Measurements from ENCODE around the gene SPDYE6. TPM values are rescaled to one million over a fixed set of nuclear protein-coding genes. Genes with fewer than 3 reads are reported as not detected.

SPDYE6 gene
- total and polyA plus RNA-seq, 2 of the 4 experiments (the other 2 are of a cell fraction): not detected

DNA sequence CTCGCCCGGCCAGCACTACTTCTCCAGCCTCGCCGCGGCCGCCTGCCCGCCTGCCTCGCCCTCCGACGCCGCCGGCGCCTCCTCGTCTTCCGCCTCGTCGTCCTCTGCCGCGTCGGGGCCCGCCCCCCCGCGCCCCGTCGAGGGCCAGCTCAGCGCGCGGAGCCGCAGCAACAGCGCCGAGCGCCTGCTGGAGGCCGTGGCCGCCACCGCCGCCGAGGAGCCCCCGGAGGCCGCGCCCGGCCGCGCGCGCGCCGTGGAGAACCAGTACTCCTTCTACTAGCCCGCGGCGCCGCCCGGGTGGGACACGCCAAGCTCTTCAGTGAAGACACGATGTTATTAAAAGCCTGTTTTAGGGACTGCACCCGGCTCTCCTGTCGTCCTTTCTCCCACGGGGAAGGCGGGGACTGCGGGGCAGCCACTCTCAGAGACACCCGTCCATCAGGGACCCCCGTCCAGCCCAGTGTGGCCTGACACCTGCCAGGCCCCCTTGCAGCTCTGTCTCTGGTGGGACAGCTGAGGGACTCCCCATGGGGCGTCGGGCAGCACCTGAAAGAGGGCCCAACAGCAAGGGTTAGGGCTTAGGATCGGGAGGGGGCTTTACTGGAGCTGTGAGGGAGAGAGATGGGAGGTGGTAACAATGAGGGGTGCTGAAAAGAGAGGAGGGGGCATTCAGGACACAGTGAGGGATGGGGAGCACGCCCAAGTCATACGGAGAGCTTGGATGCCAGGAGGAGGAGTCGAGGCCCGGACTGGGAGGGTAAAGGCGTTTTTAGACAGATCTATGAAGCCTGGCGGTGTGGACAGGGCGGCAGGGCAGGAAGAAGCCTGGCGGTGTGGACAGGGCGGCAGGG lies 34.7 kb downstream of the SPDYE6 start (continued):
- TF ChIP-seq ELK1 (IDR thresholded peaks at IDR 0.05; ENCODE audit: borderline replicate concordance, low read depth, low read length): no peak

- no peaks in the 10 kb centered on the region for H3K9me3 ChIP-seq (ENCODE audit: control insufficient read depth, insufficient read depth, low read length)
- H2BK15ac ChIP-seq (ENCODE audit: low read depth, low read length): no peak overlapping the region
- POLR2A ChIA-PET (ENCODE audit: unreplicated experiment): no interaction called here
- H3K9me1 ChIP-seq (ENCODE audit: insufficient read depth, low read length): peaks cover 4% of the 10 kb centered on the region; the same call in 1 of the 2 replicates
- CTCF ChIA-PET: no interaction called here
- H3K18ac ChIP-seq (ENCODE audit: low read depth, low read length): no peak overlapping the region
- no peak overlapping the region for H3K4me3 ChIP-seq (ENCODE audit: insufficient read depth, low read depth, low read length)
- dilution Hi-C loops (cut with HindIII; ENCODE audit: low sequenced_read_pairs, unreplicated experiment) (no loop called here), intact Hi-C loops (cut with micrococcal nuclease) (no loop called here), in situ Hi-C loops (cut with MboI; ENCODE audit: low sequenced_read_pairs) (no loop called here)
- no peak overlapping the region for H2BK20ac ChIP-seq (ENCODE audit: low read depth, low read length)
- no peaks in the 10 kb centered on the region for H4K20me1 ChIP-seq (ENCODE audit: insufficient read depth, low read length)
- no peaks in the 10 kb centered on the region for H3K79me1 ChIP-seq (ENCODE audit: low read depth in 1 of 2, low read length in 2 of 2)
- H3K23ac ChIP-seq (ENCODE audit: low read depth, low read length): no peak overlapping the region
- no peak overlapping the region for H2AK5ac ChIP-seq (ENCODE audit: low read depth, low read length)
- no peak overlapping the region for H2BK5ac ChIP-seq (ENCODE audit: low read depth, low read length, poor library complexity, severe bottlenecking)
- no peak for DNase-seq
- BruUV-seq (replicated peaks): no TSS peak
- H2AFZ ChIP-seq (replicated peaks; ENCODE audit: low read length, poor library complexity): peak overlapping the region; percentile 41
- no peak for ATAC-seq (ENCODE audit: low read depth)
- H3K14ac ChIP-seq (replicated peaks; ENCODE audit: low read depth, low read length): no peak overlapping the region
- 77% methylated on average over 16 of the region's 37 CpGs; no CpG with 5 or more reads in 1 of the 2 experiments for WGBS, 2 experiments (ENCODE audit: extremely low coverage in 2 of 2, insufficient read length in 1 of 2)
- H2BK120ac ChIP-seq (ENCODE audit: low read depth, low read length): no peak overlapping the region
- no peak overlapping the region for H4K5ac ChIP-seq (ENCODE audit: low read depth, low read length)
- H3K36me3 ChIP-seq (ENCODE audit: control insufficient read depth, insufficient read depth, low read length): peaks cover 1% of the 10 kb centered on the region; the same call in 1 of the 2 replicates
- no peak overlapping the region for H3K27ac ChIP-seq (ENCODE audit: insufficient read depth, low read length)
- H3K27me3 ChIP-seq (ENCODE audit: control insufficient read depth, insufficient read depth, low read length): no peaks in the 10 kb centered on the region
- H3K4me1 ChIP-seq (ENCODE audit: control insufficient read depth, insufficient read depth, low read length): no peaks in the 10 kb centered on the region
- H2AK9ac ChIP-seq (replicated peaks; ENCODE audit: low read depth, low read length, poor library complexity): no peak overlapping the region
- H3K4ac ChIP-seq (ENCODE audit: low read depth, low read length): no peak overlapping the region
- no peak overlapping the region for H3K56ac ChIP-seq (ENCODE audit: extremely low read depth, insufficient read depth, low read length)
- H3K9ac ChIP-seq (ENCODE audit: low read depth, low read length): no peak overlapping the region
- no peak overlapping the region for H4K91ac ChIP-seq (ENCODE audit: insufficient read depth, low read depth, low read length)
- H3K4me2 ChIP-seq (ENCODE audit: low read depth, low read length): no peak overlapping the region
- H4K8ac ChIP-seq (ENCODE audit: low read depth in 2 of 2, low read length in 2 of 2): no peak overlapping the region
- TF ChIP-seq MXI1 (IDR thresholded peaks at IDR 0.05; ENCODE audit: borderline replicate concordance, low read depth, low read length) (no peak), RAD21 (IDR thresholded peaks at IDR 0.05; ENCODE audit: low read length) (no peak), MAZ (IDR thresholded peaks at IDR 0.05; ENCODE audit: borderline replicate concordance, low read depth, low read length) (no peak), RFX5 (IDR thresholded peaks at IDR 0.05; ENCODE audit: low read depth, low read length) (no peak), CTCF (conservative IDR thresholded peaks at IDR 0.05; ENCODE audit: low read depth, low read length) (no peak), ELK1 (IDR thresholded peaks at IDR 0.05; ENCODE audit: borderline replicate concordance, low read depth, low read length) (no peak), POLR2A (IDR thresholded peaks at IDR 0.05; ENCODE audit: low read depth, low read length) (no peak), RCOR1 (IDR thresholded peaks at IDR 0.05; ENCODE audit: insufficient replicate concordance, low read length) (no peak), SMC3 (IDR thresholded peaks at IDR 0.05; ENCODE audit: low read depth, low read length) (no peak), FOS (IDR thresholded peaks at IDR 0.05; ENCODE audit: low read depth, low read length) (no peak)
Observed at GRCh38 chr7:102320601-102321350, 35.5 kb downstream of the SPDYE6 start.

Measured in IMR-90 (cell line).